Left hindlimb (tissue), 1 donor: Measurements from ENCODE around the gene RPS26.

Experiments
- DNase-seq: peaks from one replicate; pipeline ENCODE4 v3.0.0-alpha.2; 2018

Gene RPS26

DNA sequence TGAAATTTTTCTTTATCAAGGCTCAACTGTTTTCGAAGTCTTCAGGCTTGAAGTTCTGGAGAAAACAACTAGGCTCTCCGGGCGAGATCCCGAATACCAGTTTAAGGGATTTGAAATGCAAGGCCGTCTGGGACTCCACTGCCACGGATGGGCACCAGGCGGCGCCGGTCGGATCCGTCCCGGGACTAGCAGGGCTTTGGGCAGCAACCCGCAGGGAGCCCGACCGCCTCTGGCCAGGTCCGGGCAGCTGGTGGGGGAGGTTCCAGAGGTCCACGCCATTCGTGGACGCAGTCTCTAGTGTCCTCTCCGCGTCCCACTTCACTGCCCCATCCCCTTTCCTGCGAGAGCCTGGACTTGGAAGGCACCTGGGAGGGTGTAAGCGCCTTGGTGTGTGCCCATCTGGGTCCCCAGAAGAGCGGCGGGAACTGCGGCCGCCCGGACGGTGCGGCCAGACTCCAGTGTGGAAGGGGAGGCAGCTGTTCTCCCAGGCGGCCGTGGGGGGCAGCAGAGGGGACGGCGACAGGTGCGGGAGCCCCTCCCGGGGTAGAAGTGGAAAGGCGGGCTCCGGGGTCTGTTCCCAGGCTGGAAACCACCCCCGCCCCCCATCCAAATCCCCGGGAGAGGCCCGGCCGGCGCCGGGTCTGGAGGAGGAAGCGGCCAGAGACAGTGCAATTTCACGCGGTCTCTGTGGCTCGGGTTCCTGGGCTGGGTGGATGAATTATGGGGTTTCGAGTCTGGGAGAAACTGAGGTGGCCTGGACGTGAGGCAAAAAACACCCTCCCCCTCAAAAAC is 37.4 kb downstream of the RPS26 start:
- peak; percentile 87 for DNase-seq

DNA sequence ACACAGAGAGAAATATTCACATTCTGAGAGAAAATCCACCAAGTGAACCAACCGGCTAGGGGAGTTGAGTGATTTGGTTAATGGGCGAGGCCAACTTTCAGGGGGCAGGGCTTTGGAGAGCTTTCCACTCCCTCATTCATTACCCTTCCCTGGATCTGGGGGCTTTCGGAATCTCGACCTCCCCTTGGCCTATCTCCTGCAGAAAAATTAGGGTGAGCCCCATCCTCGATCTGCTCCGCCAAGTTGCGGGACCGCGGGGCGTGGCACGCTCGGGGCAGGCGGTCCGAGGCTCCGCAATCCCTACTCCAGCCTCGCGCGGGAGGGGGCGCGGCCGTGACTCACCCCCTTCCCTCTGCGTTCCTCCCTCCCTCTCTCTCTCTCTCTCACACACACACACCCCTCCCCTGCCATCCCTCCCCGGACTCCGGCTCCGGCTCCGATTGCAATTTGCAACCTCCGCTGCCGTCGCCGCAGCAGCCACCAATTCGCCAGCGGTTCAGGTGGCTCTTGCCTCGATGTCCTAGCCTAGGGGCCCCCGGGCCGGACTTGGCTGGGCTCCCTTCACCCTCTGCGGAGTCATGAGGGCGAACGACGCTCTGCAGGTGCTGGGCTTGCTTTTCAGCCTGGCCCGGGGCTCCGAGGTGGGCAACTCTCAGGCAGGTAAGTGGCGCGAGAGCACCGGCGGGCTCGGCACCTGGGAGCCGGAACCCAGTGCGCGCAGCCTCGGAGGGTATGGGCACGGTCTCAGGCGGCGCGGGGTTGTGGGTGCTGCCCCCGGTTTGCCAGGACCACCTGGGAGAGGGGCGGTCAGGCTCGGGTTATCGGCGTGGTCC is 38.2 kb downstream of the RPS26 start, which contains the start of gene ERBB3:
Gene ERBB3, plus strand, starts transcription at position 443 of the 833 bp plus-strand sequence. Its CDS starts 136 bp downstream, at position 579.
- peak; percentile 83 for DNase-seq

DNA sequence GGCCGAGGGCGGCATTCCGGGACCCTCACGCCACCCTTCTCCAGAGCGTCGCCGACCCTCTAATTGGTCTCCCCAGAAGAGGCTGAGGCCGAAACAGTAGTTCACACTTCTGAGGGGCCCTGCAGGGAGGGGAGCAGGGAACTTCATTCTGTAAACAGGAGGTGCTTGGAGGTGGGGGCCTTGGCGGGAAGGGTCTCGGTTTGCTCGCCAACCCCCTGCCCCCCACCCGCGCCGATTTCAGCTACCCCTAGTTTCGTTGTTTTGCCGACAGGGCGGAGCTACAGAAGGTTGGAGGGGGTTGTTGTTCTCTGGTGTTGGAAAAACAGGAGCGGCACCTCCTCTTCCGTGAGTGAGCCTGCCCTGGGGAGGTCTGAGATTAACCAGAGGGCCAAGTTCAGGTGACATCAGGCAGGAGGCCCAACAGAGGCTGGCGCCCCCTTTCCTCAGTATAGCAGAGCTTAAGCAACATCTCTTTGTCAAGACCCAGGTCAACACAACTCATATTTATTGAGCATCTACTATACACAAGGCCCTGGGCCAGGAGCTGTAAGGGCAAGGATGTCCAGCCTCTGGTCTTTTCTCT is 38.9 kb downstream of the RPS26 start:
- DNase-seq: no peak

DNA sequence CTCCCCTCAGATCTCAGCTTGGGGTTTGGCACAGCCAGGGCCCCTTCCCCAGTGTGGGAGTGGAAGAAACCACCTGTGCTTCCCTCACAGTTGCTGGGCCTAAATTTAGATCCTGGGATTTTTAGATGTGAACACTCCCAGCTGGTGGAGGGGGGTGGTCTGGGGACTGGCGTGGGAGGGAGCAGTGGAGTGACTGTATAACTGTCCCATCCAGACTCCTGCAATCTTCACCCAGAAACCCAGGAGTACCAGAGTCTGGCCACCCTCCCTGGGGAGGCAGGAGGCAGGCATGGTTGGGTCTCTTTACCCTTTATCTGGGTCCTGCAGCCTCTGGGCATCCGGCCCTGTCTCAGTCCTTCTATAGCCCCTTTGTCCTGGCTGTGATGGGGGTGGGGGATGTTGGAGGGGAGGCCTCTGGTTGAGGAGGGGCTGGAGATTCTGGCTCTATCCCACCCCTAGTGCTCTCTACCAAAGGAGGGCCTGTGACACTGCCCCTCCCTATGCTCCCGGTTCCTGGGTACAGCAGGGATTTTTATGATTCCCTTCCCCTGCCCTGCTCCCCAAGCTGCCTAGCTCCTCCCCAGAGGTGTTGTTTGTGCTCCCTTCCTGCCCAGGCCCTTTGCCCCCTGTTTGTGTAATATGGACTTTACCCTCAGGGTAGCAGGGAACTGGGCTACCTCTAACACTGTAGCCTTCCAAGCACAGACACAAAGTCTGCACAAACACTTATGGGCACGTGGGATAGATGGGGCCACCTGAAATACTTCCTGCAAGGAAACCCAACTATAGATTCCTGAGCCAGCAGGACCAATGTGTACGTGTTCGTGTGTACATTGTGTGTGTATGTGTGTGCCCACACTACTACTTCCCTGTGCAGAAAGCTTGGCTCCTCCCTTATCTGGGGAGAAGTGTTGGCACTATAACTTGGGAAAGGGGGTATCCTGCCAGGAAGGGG is 40.0 kb downstream of the RPS26 start:
- peak; percentile 57 for DNase-seq

DNA sequence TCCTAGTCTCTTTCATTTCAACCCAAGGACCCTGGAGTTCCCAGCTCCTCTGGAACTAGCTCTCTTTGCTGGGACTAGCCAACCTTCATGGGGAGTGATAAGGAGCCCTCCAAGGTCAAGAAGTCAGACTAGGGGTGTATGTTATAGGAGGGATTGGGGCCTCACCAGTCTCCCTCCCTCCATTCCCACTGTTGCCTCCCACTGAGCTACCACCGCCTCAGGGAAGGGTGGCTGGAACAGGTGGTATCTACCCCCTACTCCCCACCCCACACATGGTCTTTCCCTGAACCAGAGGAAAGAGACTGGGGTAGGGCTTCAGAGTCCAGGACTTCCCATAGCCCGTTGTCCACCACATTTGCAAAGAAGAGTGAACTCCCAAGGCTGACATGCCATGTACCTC is 40.7 kb downstream of the RPS26 start:
- DNase-seq: no peak

DNA sequence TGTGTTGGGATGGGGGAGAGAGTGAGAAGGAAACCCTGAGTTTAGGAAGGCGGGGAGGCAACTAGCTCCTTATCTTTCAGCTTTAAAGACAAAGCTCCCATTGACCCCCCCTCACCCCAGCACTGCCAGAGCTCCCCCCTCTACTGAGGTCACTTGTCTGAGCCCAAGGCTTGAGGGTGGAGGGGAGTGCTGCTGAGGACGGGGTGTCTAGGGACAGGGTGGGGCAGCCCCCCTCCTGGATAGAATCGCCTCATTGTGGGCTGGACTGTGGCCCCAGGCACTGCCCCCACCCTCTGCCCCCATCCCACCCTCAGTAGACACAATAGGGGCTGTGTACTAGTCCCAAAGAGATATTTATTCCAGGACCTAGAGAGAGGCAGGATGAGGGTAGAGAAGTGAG is 41.2 kb downstream of the RPS26 start:
- DNase-seq: no peak

DNA sequence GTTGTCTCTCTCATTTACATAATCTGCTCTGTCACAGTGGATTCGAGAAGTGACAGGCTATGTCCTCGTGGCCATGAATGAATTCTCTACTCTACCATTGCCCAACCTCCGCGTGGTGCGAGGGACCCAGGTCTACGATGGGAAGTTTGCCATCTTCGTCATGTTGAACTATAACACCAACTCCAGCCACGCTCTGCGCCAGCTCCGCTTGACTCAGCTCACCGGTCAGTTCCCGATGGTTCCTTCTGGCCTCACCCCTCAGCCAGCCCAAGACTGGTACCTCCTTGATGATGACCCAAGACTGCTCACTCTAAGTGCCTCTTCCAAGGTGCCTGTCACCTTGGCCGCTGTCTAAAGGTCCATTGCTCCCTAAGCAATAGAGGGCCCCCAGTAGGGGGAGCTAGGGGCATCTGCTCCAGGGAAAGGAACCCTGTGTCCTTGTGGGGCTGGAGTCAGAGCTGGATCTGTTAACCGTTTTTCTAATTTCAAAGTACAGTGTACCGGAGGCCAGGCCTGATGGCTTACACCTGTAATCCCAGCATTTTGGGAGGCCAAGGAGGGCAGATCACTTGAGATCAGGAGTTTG is 43.3 kb downstream of the RPS26 start:
- no peak for DNase-seq

DNA sequence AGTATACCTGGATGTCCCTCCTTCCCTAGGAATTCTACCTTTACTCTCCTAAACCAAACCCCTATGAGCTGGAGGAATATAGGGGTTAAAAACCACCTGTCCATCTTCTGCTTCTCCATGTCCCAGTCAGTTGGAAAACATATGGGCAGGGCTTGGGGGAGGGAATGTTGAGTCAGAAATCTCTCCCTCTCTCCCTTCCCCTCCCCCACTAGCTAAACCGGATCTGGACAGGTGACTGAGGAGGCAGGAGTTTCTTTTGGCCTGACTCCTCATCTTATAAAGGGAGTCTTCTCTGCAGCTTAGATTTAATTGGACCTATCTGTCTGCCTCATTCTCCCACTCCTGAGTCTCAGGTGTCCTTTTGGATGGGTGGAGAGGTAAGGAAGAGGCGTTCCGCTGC is 44.4 kb downstream of the RPS26 start:
- no peak for DNase-seq

DNA sequence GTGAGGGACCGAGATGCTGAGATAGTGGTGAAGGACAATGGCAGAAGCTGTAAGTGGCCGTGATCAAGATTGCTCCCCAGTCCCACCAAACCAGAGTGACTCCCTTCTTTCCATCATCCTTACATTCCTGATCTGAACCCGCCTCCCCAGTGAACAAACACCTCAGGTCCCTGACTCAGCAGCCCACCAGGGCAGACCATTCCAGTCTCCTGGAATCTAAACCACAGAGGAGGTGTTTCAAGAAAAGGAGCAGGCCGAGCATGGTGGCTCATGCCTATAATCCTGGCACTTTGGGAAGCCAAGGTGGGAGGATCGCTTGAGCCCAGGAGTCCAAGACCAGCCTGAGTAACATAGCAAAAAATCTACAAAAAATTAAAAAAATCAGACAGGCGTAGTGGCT is 44.9 kb downstream of the RPS26 start:
- no peak for DNase-seq

DNA sequence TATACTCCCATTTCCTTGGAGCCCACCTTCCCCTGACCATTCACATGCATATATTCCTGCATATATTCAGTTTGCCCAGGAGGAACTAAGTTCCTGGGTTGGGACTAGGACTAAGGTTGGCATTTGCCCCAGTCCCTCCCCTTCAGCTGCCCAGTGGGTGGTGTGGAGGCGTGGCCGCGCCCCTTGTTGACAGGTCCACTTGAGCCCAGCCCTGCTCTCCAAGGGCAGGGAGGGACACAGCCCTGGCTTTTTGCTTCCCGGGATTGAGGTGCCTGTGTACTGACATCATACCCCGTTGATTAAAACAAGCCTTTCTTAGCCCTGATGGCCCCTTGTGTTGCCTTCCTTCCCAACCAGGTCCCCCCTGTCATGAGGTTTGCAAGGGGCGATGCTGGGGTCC is 45.5 kb downstream of the RPS26 start:
- DNase-seq: no peak
